GM21717 (cell line): Measurements from ENCODE around the gene CLCA2.

ENCODE experiments used
- ATAC-seq: cut with Tn5 transposase; IDR thresholded peaks from one replicate; pipeline ENCODE4 v1.9.1; 2021; ENCODE audit warnings: mild to moderate bottlenecking, moderate library complexity; ENCODE audit not compliant: unreplicated experiment

The CLCA2 gene

DNA sequence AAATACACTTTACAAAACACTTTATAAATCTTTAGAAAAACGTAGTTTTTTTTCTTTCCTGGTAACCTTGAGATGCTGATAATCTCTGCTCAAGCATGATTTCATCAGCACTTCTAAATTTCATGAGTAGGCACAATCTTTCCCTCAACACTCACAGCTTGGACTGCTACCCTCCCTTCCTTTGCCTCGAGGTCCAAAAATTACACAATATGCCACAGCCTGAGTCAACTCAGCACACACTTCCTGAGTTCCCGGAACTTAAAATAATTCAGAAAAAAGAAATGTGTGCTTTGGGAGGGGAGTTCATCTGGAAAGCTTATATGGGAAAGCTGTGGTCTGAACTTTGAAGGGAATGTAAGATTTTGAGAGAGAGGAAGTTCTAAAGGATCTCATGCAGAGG lies 5.9 kb downstream of the CLCA2 start:
- no peak for ATAC-seq

DNA sequence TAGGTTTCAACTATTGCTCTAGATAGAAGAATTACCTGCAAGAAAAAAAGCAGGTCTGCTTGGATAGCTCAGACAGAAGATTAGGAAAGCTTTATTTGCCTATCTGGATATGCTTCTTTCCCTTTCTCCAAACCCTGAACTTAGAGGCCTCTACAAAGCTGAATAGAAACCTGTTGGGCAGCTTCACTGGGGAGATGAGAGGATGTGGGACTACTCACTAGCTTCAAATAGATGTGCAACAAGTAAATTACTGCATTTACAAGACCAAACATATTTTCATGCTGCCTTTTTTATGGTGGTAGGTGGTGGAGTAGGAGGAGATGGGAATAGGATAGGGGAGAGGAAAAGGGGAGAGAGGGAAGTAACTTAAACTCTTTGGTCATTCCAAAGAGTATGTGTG lies 6.4 kb downstream of the CLCA2 start:
- ATAC-seq = no peak

DNA sequence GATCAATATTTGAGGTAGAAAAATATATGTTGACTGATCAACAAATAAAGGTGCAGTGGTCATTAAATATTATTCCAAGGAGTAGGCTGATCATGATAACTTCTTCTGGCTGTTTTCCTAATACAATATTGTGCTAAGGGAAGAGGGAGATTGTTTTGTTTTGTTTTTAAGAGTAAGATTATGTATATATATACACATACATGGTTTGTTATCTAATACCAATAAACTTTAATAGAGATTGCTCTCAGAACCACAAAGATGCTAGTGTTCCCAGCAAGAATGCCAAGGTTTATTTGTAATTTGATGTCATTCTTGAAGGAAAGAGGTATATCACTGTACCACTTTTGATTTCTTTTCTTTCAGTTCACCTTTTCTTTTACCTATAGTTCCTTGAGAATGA lies 10.1 kb downstream of the CLCA2 start:
- no peak for ATAC-seq

- no peak for ATAC-seq
Observed at GRCh38 chr1:86435327-86435726, 11.4 kb downstream of the CLCA2 start.

- no peak for ATAC-seq
Observed at GRCh38 chr1:86436041-86436440, 12.1 kb downstream of the CLCA2 start.

DNA sequence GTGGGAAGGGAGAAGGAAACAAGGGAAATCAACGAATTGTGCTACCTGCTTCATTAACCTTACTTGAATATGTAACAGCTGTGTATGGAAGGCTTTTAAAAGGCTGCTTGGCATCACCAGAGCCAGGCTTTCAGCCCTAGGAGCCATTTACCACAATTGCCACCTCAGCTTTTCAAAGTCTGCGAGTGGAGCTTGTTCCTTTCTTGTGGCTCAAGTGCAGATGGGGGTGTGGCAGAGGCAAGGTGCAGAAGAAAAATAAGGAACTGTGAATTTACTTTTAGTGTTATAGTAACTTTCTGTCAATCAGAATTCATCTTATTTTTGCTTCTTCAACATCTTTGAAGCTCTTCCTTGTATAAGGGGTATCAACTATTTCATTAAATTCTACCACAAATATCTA lies 17.6 kb downstream of the CLCA2 start:
- ATAC-seq = no peak

DNA sequence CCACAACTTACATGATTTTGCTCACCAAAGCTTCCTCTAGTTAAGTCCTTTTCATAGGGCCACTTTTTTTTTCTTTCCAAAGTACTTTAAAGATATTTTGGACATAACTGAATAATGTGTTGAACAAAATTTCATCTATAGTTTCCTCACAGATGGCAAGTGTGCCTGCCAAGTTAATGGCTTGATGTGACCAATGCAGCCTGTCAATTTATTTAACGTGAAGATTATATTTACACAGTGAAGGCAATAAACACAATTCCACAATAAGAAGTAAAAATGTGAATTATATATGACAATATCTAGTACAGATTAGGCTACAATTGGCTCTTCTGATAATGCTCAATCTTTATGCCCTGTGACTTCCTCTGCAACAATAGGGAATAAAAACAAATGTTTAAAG lies 18.0 kb downstream of the CLCA2 start:
- no peak for ATAC-seq

DNA sequence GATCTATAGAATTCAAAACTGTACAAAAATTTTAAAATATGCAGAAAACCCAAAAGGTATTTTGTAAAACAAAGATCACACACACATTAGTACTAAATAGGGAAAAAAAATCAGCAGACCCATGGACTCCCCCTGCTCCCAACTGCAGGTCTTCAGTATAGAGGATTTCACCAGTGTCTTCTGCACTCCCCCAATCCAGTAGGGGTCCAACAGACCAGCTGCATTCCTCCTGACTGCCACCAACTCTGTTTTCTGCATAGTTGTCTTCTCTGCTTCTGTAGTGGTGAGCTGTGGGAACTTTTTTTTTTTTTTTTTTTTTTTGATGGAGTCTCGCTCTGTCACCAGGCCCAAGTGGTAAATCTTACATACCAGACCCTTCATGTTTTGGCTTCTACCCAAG lies 21.9 kb downstream of the CLCA2 start:
- no peak for ATAC-seq

GRCh38 chr1:86447198-86447790 lies 23.3 kb downstream of the CLCA2 start:
- ATAC-seq = no peak

GRCh38 chr1:86448670-86449069 lies 24.7 kb downstream of the CLCA2 start:
- no peak for ATAC-seq

DNA sequence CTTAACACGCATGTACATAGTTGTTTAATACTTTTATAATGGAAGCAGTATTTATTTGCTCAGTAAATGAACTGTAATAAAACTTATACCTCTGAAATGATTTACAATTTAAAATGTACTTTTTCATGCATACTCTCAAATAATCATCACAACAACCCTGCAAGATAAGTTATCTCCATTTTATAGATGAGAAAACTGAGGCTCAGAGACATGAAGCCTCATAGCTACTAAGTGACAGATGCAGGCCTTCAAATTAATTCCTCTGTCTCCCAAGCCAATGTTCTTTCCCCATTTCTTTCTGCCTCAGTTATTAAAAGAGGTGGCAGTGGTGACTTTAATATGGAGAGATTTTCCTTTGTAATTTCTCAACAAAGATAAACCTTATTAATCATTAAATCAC lies 25.1 kb downstream of the CLCA2 start:
- no peak for ATAC-seq

GRCh38 chr1:86450847-86451246 lies 26.9 kb downstream of the CLCA2 start:
- no peak for ATAC-seq

- ATAC-seq = no peak
Observed at GRCh38 chr1:86453664-86454063, 29.7 kb downstream of the CLCA2 start.

GRCh38 chr1:86455073-86455472 lies 31.1 kb downstream of the CLCA2 start:
- ATAC-seq = no peak

DNA sequence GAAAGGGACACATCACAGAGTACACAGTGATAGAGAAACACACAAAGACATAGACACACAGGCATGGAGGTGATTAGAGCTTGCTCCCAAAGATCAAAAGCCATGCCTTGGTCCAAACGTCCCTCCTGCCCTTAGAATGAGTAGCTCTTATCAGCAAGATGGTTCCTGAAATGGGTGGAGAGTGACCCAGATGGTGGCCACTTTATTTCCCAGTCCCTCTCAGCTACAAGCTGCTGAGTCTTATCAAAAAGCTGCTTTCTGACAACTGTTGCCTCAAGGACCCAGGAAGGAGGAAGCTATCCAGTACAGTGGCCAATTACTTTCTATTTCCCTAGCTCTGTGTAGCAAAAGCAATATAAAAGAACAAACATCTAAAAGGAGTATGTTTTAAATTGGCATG lies 37.0 kb downstream of the CLCA2 start:
- no peak for ATAC-seq

DNA sequence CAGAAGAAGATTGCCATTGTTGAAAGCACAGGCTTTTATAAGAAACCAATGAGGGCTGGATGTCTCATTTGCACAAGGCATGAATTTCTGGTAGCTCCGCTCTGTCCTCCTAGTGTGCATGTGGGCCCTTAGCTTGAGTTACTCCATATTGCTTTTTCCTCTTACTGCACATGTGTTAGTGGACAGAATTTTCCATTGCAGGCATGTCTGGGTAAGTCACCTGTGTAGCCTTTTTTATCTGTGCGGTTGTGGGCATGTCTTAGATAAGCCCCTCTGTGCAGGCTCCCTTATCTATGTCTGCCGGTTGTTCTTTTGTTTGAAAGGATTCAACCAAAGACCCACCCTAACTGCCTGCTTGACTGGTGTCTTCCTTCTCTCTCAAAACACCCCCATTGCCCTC lies 37.5 kb downstream of the CLCA2 start:
- no peak for ATAC-seq

GRCh38 chr1:86464819-86465218 lies 40.8 kb downstream of the CLCA2 start:
- no peak for ATAC-seq

- ATAC-seq = no peak
Observed at GRCh38 chr1:86466109-86466844, 42.3 kb downstream of the CLCA2 start.

DNA sequence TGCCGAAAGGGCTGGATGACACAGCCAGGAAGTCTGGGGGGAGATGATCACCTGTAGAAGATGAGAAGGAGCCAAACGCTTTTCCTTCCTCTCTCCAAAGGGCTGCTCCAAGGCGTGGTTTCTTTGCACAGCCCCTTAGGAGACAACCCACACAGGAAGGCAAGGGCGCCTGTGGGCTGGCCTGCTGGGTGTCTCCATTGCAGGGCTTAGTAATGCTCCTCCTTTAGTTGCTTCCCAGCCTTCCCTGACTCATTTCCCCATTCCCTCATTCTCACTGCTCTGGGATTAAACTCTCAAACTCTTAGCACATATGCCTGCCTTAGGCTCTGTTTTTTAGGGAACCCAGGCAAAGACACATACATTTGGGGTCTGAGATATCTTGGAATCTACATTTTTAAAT lies 43.0 kb downstream of the CLCA2 start:
- ATAC-seq = no peak

DNA sequence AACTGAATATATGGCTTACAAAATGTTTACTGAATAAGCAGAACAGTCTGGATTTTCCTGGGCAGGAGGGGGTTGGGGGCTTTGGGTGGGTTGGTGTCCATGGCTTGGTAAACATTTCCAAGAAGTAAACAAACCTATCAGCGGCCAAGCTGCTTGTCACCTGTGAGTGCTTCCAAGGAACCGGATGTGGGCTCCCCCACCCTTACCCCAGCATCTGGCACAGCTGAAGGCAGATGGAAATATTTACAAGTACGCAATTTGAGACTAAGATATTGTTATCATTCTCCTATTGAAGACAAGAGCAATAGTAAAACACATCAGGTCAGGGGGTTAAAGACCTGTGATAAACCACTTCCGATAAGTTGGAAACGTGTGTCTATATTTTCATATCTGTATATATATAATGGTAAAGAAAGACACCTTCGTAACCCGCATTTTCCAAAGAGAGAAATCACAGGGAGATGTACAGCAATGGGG lies 44.6 kb downstream of the CLCA2 start, which contains the start of gene CLCA1:
Gene CLCA1 (plus strand): TSS at position 427 of the 477 bp plus-strand sequence. CDS start 45 bp downstream, at position 472.
- no peak for ATAC-seq

DNA sequence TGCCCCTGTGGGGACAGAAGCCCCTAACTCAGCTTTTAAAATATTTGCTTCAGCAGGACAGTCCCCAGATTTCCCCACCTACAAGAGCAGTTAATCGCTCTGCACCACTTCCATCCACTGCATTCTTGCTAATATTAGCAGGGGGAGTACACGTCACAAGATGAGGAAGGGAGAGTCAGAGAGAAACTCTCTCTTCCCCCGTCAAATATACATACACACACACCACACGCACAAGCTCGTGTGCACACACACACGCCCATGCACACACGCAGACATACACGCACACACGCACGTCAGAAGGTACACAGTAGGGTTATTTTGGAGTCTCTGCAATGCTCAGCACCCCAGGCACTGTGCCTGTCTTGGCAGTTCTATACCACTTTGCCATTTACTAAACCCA lies 46.9 kb downstream of the CLCA2 start:
- peak; percentile 61 for ATAC-seq

GRCh38 chr1:86471291-86471690 lies 47.3 kb downstream of the CLCA2 start:
- ATAC-seq = no peak

GRCh38 chr1:86472152-86472551 lies 48.2 kb downstream of the CLCA2 start:
- no peak for ATAC-seq
